ENCODE measurements around the gene FBLN2. TPM values are rescaled to one million over a fixed set of nuclear protein-coding genes. Genes with fewer than 3 reads are reported as not detected.

FBLN2 gene
- total RNA-seq, 4 donors from 2014 or later, result 6.3 to 122 (median 25.7) TPM

DNA sequence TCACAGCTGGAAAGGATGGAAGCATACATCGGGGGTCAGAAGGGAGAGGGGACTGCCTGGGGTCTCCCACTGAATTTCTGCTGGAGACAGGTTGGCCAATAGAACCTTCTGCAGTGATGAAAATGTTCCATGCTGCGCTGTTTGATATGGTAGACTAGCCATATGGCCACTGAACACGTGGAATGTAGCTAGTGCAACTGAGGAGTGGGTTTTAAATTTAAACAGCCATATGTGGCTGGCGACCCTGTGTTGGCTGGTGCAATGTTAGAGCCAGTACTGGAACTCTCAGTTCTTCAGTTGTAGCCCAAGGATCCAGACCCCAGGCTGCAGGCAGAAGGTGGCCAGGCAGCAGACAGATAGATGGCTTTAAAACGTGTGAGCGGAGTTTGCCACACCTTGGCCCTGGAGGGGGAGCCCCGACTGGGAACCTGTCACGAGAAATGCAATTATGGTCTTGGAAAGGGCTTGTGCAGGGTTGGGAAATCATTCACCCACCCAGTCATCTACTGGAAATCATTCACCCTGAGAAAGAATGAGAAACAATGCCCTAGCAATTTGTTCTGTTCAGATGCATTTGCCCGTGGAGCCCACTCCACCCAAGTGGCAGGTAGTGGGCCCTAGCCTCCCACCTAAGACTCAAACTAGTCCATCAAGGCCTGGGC lies 127.6 kb downstream of the FBLN2 start:
- TF ChIP-seq, protein P1, sequence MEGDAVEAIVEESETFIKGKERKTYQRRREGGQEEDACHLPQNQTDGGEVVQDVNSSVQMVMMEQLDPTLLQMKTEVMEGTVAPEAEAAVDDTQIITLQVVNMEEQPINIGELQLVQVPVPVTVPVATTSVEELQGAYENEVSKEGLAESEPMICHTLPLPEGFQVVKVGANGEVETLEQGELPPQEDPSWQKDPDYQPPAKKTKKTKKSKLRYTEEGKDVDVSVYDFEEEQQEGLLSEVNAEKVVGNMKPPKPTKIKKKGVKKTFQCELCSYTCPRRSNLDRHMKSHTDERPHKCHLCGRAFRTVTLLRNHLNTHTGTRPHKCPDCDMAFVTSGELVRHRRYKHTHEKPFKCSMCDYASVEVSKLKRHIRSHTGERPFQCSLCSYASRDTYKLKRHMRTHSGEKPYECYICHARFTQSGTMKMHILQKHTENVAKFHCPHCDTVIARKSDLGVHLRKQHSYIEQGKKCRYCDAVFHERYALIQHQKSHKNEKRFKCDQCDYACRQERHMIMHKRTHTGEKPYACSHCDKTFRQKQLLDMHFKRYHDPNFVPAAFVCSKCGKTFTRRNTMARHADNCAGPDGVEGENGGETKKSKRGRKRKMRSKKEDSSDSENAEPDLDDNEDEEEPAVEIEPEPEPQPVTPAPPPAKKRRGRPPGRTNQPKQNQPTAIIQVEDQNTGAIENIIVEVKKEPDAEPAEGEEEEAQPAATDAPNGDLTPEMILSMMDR (IDR thresholded peaks at IDR 0.05), result no peak
- no peak for TF ChIP-seq POLR2A (IDR thresholded peaks at IDR 0.05)
- 63 to 71% methylated on average over 6 to 9 of the region's 9 CpGs for WGBS, 2 donors
- Histone ChIP-seq H3K4me1 (no peaks in the 10 kb centered on the region), H3K9me3 (no peaks in the 10 kb centered on the region), H3K27me3 (peaks cover 0 to 86% (median 0%) of the 10 kb centered on the region in 4 donors), H3K36me3 (no peaks in the 10 kb centered on the region), H3K4me3 (no peak overlapping the region), H3K27ac (no peak overlapping the region)
- intact Hi-C loops (cut with DNase I), result no loop called here
- no peak for DNase-seq

DNA sequence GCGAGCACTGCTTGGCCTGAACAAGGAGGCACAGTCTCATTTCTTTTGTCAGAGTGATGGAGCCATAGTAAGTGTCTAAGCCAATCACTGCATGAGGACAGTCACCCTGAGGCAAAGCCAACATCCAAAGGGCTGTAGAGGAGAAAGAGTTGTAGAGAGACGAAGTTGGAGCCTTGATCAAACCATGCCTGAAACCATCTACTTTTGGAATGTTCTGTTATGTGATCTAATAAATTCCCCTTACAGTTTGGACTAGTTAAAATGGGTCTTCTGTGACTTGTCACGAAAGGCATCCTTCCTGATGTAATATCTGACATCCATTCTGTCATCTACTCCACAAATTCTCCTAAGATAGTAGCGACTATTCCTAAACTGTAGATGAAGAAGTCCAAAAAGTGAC lies 128.3 kb downstream of the FBLN2 start:
- TF ChIP-seq, protein P1 (IDR thresholded peaks at IDR 0.05), result no peak
- no peak for TF ChIP-seq POLR2A (IDR thresholded peaks at IDR 0.05)
- no peaks in the 10 kb centered on the region for H3K4me1 ChIP-seq
- DNase-seq, result no peak
- peaks cover 0 to 88% (median 0%) of the 10 kb centered on the region in 4 donors for H3K27me3 ChIP-seq
- H3K36me3 ChIP-seq, result no peaks in the 10 kb centered on the region
- 72 to 73% methylated on average over 3 of the region's 4 CpGs for WGBS, 2 donors
- H3K27ac ChIP-seq, result no peak overlapping the region
- H3K9me3 ChIP-seq, result no peaks in the 10 kb centered on the region
- intact Hi-C loops (cut with DNase I), result no loop called here
- H3K4me3 ChIP-seq, result no peak overlapping the region

DNA sequence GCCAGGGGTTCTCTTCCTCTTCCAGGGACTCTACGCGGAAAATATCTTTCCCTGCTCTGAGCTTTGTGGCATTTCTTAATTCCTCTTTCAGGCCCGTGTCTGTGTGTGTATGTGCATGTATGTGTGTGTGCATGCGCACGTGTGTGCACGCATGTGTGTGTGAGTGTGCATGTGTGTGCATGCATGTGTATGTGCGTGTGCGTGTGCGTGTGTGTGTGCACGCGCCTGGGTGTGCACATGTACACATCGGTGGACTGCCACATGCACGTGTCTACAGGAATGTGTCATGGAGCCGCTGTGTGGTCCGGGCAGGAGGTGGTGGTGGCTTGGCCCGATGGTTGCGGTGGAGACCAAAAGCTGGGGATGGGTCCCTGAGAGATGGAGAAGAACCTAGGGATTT lies 133.0 kb downstream of the FBLN2 start:
- no peak overlapping the region for H3K4me3 ChIP-seq
- no peaks in the 10 kb centered on the region for H3K36me3 ChIP-seq
- no peaks in the 10 kb centered on the region for H3K4me1 ChIP-seq
- 76 to 86% methylated on average over 11 to 16 of the region's 17 CpGs for WGBS, 2 donors
- no peak for DNase-seq
- TF ChIP-seq, protein P1 (IDR thresholded peaks at IDR 0.05), result no peak
- no peak for TF ChIP-seq POLR2A (IDR thresholded peaks at IDR 0.05)
- intact Hi-C loops (cut with DNase I), result no loop called here
- H3K9me3 ChIP-seq, result no peaks in the 10 kb centered on the region
- peaks cover 0 to 79% (median 0%) of the 10 kb centered on the region in 4 donors for H3K27me3 ChIP-seq
- no peak overlapping the region for H3K27ac ChIP-seq

GRCh38 chr3:13682331-13683013 lies 133.5 kb downstream of the FBLN2 start:
- WGBS, 2 donors, result 76 to 83% methylated on average over 6 to 9 of the region's 16 CpGs
- intact Hi-C loops (cut with DNase I), result no loop called here
- no peak overlapping the region for H3K4me3 ChIP-seq
- no peak overlapping the region for H3K27ac ChIP-seq
- no peak for DNase-seq
- H3K9me3 ChIP-seq, result no peaks in the 10 kb centered on the region
- TF ChIP-seq POLR2A (IDR thresholded peaks at IDR 0.05), result no peak
- TF ChIP-seq, protein P1 (IDR thresholded peaks at IDR 0.05), result no peak
- peaks cover 0 to 74% (median 0%) of the 10 kb centered on the region in 4 donors for H3K27me3 ChIP-seq
- no peaks in the 10 kb centered on the region for H3K36me3 ChIP-seq
- H3K4me1 ChIP-seq, result no peaks in the 10 kb centered on the region

- 80 to 82% methylated on average over 4 of the region's 4 CpGs for WGBS, 2 donors
- Histone ChIP-seq H3K27ac (no peak overlapping the region), H3K27me3 (peaks cover 0 to 80% (median 0%) of the 10 kb centered on the region in 4 donors), H3K4me1 (no peaks in the 10 kb centered on the region), H3K36me3 (no peaks in the 10 kb centered on the region), H3K9me3 (no peaks in the 10 kb centered on the region), H3K4me3 (no peak overlapping the region)
- DNase-seq, result no peak
- intact Hi-C loops (cut with DNase I), result no loop called here
- TF ChIP-seq, protein P1 (IDR thresholded peaks at IDR 0.05), result no peak
- no peak for TF ChIP-seq POLR2A (IDR thresholded peaks at IDR 0.05)
Measured at GRCh38 chr3:13683288-13683687, 134.4 kb downstream of the FBLN2 start.
